Nephron (organoid): ENCODE data around the gene PRKN.
A peak's percentile ranks its signal among the peaks of the same experiment; 100 is the strongest.

Experiments
- H3K27ac Mint-ChIP-seq, 3 experiments: 2 replicates each; pipeline ENCODE4 v1.8.0; 2020; ENCODE audit warnings: mixed read lengths in 3 of 3, mild to moderate bottlenecking in 2 of 3, moderate library complexity in 1 of 3
- H3K27me3 Mint-ChIP-seq: 2 replicates; pipeline ENCODE4 v1.8.0; 2021; ENCODE audit warnings: low read depth, mild to moderate bottlenecking, moderate library complexity, mixed read lengths
- H3K36me3 Mint-ChIP-seq: 2 replicates; pipeline ENCODE4 v1.8.0; 2020; ENCODE audit warnings: low read depth, mixed read lengths
- H3K4me1 Mint-ChIP-seq: 2 replicates; pipeline ENCODE4 v1.8.0; 2020; ENCODE audit warnings: mixed read lengths
- H3K4me3 Mint-ChIP-seq, 3 experiments: 2 replicates each; pipeline ENCODE4 v1.8.0; 2020; ENCODE audit warnings: mild to moderate bottlenecking in 3 of 3, mixed read lengths in 3 of 3, moderate library complexity in 2 of 3
- H3K9me3 Mint-ChIP-seq: 2 replicates; pipeline ENCODE4 v1.8.0; 2020; ENCODE audit warnings: mixed read lengths
- CTCF ChIP-seq, 3 experiments: fragments of 200-600 bp; sonication (generic); IDR thresholded peaks; one replicate each; pipeline ENCODE4 v1.5.0; 2021; ENCODE audit warnings: antibody characterized with exemption in 3 of 3; ENCODE audit not compliant: unreplicated experiment in 3 of 3

Gene PRKN

GRCh38 chr6:161476711-161477110 is 1250.9 kb downstream of the PRKN start:
- H3K4me3 Mint-ChIP-seq, result no peak overlapping the region
- no peaks in the 10 kb centered on the region for H3K4me1 Mint-ChIP-seq
- no peak for TF ChIP-seq CTCF (IDR thresholded peaks at IDR 0.05; ENCODE audit: unreplicated experiment in 3 of 3)
- H3K36me3 Mint-ChIP-seq, result no peaks in the 10 kb centered on the region
- H3K27ac Mint-ChIP-seq, result peak overlapping the region; percentile 44 to 80 (median 76)
- no peaks in the 10 kb centered on the region for H3K9me3 Mint-ChIP-seq
- peaks cover 3% of the 10 kb centered on the region for H3K27me3 Mint-ChIP-seq

GRCh38 chr6:161465403-161465802 is 1262.2 kb downstream of the PRKN start:
- no peak overlapping the region for H3K27ac Mint-ChIP-seq
- TF ChIP-seq CTCF (IDR thresholded peaks at IDR 0.05; ENCODE audit: unreplicated experiment in 3 of 3), result no peak
- H3K4me1 Mint-ChIP-seq, result no peaks in the 10 kb centered on the region

GRCh38 chr6:161463071-161463470 is 1264.5 kb downstream of the PRKN start:
- Mint-ChIP-seq H3K4me3 (no peak overlapping the region), H3K27me3 (no peaks in the 10 kb centered on the region), H3K4me1 (peaks cover 7% of the 10 kb centered on the region), H3K36me3 (no peaks in the 10 kb centered on the region), H3K27ac (no peak overlapping the region), H3K9me3 (peaks cover 13% of the 10 kb centered on the region)
- TF ChIP-seq CTCF (IDR thresholded peaks at IDR 0.05; ENCODE audit: unreplicated experiment in 3 of 3), result no peak

More at GRCh38 chr6:161465403-161465802, 1262.2 kb downstream of the PRKN start:
- Mint-ChIP-seq H3K36me3 (no peaks in the 10 kb centered on the region), H3K4me3 (no peak overlapping the region), H3K9me3 (peaks cover 13% of the 10 kb centered on the region), H3K27me3 (no peaks in the 10 kb centered on the region)

GRCh38 chr6:161462148-161462547 is 1265.4 kb downstream of the PRKN start:
- no peak overlapping the region for H3K4me3 Mint-ChIP-seq
- H3K27me3 Mint-ChIP-seq, result no peaks in the 10 kb centered on the region
- no peaks in the 10 kb centered on the region for H3K36me3 Mint-ChIP-seq
- peaks cover 15% of the 10 kb centered on the region for H3K4me1 Mint-ChIP-seq
- H3K27ac Mint-ChIP-seq, result no peak overlapping the region
- H3K9me3 Mint-ChIP-seq, result peaks cover 13% of the 10 kb centered on the region
- TF ChIP-seq CTCF (IDR thresholded peaks at IDR 0.05; ENCODE audit: unreplicated experiment in 3 of 3), result no peak

- Mint-ChIP-seq H3K36me3 (no peaks in the 10 kb centered on the region), H3K27me3 (no peaks in the 10 kb centered on the region), H3K9me3 (no peaks in the 10 kb centered on the region), H3K4me3 (no peak overlapping the region), H3K27ac (peak overlapping the region; percentile 52 to 72 (median 68)), H3K4me1 (peaks cover 15% of the 10 kb centered on the region)
- no peak for TF ChIP-seq CTCF (IDR thresholded peaks at IDR 0.05; ENCODE audit: unreplicated experiment in 3 of 3)
Observed at GRCh38 chr6:161459008-161459615, 1268.5 kb downstream of the PRKN start.
